NCI-H2171 treated with DMSO at 0.1 percent for 48 hours (cell line): Measurements from ENCODE around the gene CLEC16A.
"Not testable (repeated sequence)": the region's sequence is repeated elsewhere in the genome, so short reads cannot be mapped to it uniquely, and the experiment has no call there.

Experiments
- DNase-seq: peaks from one replicate; lab custom pipeline; 2025; lab: John Stamatoyannopoulos, UW

Gene CLEC16A

DNA sequence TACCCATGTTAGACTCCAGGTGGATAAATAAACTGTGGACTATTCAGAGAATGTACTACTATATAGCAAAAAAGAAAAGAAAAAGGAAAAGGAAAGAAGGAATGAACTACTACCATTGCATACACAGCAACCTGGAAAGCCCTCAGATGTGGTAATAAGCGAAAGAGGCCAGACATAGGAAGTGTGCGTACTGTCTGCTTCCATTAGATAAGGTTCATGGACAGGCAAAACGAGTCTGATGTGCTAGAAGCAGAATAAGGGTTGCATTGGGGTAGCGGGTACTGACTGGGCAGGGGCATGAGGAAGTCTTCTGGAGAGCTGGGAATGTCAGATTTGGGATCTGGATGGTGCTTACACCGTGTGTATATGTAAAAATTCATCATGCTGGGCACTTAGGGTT lies 21.8 kb downstream of the CLEC16A start:
- no peak for DNase-seq

DNA sequence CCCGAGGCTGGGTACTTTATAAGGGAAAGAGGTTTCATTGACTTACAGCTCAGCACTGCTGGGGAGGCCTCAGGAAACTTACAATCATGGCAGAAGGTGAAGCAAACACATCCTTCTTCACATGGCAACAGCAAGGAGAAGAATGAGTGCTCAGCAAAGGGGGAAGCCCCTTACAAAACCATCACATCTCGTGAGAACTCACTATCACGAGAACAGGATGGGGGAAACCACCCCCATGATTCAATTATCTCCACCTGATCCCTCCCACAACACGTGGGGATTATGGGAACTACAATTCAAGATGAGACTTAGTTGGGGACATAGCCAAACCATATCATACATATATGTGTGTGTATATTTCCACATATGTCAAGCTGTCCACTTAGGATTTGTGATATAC lies 22.2 kb downstream of the CLEC16A start:
- not testable (repeated sequence) for DNase-seq

DNA sequence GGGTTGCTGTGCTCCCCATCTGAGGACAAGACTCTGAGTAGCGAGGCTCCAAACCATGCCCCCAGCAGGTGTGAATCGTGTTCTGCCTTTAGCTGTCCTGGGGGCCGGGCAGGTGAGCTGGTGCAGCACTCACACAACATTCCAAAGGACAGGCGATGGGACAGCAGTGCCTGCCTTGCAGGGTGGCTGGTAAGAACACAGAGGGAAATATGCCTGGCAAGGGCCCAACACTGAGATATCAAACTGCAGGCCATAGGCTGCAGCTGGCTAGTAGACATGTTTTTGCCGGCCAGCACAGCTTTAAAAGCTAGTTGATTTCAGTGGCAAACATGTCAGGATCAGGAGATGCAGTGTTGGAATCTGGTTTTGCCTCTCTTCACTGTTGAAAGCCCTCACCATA lies 23.6 kb downstream of the CLEC16A start:
- no peak for DNase-seq

DNA sequence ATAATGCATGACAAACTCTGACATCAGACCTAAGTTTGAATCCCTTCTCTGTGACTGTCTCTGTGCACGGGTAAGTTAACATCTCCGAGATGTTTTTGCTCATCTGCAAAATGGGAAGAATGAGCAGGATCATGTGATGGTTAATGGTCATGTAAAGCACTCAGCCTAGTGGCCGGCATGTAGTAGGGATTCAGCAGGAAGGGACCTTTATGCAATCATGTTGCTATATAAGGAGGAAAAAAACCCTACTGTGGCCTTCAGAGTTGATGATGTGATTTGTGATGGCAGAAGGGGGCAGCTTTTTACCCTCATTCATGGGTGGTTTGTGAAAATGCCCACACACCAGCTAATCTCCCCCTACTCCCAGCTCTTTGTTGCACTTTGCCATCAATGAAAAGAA lies 24.1 kb downstream of the CLEC16A start:
- no peak for DNase-seq

DNA sequence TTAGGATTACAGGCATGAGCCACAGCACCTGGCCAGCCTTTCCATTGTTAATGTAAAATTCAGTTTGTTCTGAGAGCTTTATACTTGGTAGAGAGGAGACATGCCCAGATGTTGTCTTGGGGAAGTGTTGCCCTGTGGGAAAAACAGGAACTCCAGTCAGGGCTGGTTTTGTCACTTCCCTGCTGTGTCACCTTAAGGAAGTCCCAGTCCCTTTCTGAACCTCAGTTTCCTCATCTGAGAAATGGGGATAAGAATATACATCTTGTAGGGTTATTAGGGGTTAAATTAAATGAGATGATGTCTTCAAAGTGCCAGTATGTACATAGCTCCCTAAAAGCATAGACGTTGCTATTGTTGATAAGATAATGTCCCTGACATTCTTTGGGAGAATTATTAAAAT lies 25.3 kb downstream of the CLEC16A start:
- no peak for DNase-seq

DNA sequence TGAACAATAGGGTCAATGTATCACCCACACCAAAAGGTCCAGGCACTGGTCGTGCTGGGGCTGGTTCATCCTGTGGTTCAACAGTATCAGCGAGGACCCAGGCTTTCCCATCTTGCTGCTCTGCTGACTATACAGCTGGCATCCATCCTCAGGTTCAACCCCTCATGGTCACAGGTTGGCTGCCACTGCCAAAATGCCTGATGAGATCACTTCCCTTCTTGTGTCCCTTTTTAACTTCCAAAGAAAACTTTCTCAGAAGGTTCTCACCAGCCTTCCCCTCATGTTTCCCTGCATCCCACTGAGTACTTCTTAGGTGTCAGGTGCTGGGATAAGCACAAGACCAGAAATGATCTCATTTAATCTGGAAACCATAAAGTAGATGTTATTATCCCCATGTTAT lies 25.7 kb downstream of the CLEC16A start:
- no peak for DNase-seq

DNA sequence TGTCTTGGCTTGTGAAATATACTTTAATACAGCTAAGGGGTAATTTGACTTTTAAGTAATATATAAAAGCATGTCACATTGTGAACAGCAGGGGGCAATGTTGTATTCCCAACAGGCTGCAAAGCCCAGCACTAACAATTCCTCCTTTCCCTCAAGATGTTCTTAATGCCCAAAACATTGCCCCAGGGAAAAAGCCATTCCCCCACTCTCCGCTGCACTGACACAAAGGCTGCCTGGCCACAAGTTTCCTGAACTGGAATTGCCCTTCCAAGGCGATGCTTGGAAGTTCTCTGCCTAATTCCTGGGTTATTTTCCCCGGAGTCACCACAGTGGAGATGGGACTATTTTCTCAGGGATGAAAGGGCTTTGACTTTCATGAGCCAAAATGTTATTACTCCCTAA lies 27.2 kb downstream of the CLEC16A start:
- peak; percentile 92 for DNase-seq

DNA sequence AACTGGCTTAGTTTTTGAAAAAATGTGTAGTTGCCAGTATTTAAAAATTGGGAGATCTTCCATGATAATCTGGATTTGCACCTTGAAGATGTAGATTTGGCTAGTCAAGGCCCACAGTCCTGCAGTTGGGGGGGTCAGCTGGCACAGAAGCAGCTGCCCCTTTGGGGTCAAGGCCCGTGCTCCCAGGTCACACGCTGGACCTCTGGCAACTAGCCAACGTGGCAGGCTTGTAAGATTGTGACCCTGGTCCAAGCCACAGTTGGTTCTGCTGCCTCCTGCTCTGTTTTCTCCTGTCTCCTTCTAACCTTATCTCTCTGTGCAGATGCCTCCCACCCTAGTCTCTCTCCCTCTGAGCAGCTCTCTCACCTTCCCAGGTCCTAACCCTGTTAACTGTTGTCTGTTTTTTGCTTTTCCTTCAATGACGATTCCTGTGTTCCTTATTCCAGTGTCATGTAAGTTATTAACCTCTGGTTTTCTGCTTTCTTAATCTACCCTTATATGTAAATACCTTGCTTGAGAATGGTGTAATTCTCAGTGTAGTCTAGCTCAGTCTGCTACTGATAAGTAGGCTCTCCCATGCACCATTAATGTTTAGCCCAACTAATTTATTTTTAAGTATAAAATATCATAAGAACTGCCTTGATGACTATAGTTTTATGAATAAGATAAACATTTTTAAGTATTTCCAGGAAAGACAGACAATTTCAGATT lies 27.9 kb downstream of the CLEC16A start:
- no peak for DNase-seq

DNA sequence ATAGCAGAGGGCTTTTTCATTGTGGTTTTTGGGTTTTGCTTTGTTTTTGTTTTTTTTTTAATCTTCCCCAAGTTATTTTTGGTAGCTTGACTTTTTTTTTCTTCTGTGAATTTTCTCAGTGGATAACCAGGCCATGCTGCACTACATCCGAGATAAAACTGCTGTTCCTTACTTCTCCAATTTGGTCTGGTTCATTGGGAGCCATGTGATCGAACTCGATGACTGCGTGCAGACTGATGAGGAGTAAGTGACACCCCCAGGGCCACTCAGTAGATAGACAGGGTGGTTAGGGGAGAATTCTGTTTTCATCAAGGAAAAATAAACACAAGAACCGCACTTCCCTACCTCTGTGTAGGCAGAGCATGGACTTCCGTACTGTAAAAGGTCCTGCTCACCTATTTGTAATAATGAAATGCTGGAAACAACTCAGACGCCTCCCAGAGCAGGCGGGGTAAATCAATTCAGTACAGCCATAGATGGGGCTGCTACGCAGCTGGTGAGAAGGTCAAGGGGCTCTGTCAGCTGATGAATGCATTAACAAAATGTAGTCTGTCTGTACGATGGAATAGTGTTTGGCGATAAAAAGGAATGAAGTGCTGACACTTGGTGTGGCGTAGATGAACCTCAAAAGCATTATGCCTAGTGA lies 28.6 kb downstream of the CLEC16A start:
- DNase-seq = no peak

DNA sequence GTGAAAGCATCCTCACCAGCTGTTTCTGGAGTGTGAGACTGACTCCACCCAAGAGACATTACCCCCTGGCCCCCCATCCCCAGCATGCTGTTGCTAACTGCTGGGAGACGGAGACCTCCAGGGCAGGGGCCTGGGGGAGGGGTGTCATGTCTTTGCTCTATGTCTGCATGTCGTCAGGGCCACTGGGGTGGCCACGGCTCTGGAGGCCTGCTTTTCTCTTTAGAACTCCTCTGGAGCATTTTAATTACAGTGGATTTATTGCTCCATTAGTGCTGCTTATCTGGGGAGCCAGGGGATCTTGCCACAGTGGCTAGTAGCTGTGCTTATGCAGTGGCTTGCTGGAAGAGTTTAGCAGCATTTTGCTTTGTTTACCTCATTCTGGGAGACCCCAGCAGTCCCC lies 32.3 kb downstream of the CLEC16A start:
- DNase-seq = peak; percentile 58

DNA sequence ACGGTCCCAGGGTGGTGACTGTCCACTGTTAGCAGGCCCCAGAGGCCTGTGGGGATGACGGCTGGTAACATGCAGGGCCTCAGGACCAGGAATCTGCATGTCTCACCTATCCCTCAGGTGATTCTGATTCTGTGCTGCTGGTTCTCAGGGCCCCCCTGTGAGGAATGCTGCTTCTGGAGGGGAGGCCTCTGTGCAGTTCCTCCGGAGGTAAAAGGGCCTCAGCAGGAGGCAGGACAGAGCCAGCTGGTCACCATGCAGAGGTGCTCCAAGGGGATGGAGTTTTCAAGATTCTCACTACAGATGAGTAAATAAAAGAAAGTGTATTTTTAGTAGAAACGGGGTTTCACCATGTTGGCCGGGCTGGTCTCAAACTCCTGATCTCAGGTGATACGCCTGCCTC lies 33.8 kb downstream of the CLEC16A start:
- no peak for DNase-seq

DNA sequence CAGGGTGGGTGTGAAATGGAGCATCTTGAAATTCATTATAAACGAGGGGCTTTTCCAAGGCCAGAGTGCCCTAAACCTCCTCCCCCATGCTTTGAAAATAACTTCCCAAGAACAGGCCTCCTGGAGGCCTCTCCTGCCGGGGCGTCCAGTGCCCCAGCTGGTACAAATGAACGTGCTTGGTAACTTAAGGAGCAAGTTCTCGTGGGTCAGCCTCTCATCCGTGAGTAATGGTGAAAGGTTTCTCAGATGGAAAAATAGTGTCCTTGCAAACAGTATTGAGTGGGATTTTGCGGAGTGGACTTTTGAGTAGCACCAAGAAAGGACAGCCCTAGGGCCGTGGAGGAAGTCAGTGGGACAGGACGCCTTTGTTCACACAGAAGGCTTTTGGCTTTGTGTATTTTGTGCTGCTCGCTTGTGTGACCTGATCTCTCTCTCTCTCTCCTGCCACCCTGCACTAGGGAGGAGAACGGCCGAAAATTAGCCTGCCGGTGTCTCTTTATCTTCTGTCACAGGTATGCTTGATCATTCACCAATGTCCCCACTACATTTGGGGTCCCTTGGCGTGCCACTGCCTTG lies 34.6 kb downstream of the CLEC16A start:
- no peak for DNase-seq

DNA sequence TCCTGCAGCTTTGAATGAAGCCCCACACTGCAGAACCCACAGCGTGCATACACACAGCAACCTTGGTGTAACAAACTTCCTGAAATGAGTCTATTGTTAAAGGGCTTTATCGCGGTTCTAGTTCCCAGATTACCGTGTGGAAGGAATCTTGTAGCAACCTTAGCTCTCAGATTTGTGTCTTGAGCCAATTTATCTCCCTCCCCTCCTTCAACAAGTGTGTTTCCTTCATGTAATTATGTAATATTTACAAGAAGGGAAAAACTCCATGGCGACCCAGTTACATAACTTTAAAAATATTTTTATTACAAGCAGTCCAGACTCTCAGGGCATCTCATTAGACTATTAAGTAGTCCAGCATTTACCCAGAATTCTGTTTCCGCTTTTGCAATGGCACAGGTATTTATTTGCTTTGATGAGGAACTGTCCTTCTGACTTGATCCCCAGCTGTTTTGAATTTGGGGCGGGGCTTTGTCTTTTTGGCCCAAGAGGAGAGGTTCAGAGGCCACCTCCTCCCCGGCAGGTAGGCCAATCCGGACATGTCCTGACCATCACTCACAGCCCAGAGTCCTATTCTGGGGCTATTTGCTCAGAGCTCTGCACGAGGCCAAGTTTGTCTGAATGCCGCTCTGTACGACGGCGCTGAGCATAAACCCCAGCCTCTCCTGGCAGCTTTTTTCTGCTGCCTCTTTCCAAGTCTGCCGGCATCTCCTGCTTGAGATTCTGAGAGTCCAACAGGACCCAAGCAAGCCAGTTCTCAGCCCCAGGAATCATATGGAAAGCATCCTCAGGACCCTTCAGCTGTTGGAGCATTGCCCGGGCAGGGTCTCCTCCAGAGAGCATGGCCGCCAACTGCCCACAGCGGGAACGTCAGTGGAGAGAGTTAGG lies 35.6 kb downstream of the CLEC16A start:
- no peak for DNase-seq

DNA sequence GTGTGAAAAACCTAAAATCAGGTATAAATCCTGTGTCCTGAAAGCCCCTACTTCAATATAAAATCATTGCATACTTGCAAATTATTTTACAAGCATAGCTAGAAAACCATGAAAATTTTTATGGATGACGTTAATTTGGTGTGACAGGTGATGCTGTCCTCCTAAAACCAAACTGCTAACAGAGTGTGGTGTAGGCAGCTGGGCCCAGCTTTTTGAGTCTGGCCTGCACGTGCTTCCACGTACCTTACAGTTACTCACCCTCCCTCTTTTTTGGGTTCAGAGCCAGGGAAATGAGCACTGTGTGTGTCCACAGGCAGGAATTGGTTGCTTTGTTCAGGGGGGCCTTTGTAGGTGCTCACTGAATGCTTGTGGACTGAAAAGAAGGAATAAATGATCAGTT lies 36.4 kb downstream of the CLEC16A start:
- no peak for DNase-seq

DNA sequence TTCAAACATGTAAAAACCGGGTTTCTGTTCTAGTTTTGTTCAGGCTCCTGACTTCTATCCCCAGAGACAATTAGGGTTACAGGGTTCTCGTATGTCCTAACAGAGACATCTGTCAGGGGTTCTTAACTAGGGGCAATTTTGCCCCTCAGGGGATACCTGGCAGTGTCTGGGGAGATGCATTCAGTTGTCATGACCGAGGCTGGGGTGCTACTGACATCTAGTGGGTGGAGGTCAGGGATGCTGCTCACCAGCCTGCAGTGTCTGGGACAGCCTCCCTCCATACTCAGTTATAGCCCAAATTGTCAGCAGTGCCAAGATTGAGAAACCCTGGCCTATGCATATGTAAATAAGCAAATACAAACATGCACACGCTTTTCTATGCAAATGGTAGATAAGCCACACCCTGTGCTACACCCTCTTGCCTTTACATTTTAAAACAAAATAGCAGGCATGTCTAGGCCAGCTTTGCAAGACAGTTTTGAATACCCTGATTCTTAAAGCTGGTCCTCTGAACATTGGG lies 37.4 kb downstream of the CLEC16A start:
- peak; percentile 96 for DNase-seq

DNA sequence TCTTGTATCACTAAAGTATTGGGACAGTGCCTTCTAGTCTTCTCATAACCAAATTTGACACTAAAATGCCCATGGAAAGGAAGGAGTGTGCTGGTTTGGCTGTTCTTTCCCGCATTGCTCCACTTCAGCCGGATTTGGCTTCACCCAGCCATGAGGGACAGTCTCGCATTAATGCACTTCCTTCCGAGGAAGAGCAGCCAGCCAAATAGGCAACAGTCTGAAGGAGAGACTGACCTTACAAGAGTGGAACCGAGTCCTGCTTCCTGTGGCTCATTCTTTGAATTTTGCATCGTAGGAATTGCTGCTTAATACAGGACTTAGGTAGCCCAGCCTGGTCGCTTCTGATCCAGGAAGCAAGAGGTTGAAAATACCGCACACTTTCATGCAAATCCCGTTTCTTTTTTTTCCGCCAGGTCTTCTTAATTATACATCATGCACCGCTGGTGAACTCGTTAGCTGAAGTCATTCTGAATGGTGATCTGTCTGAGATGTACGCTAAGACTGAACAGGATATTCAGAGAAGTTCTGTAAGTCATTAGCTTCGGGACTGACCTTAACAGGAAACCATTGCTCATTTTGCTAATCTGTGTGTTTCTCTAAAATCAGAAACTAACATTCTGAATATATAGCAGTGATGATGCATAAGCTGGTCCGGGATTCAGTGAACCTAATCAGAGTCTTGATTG lies 38.2 kb downstream of the CLEC16A start:
- no peak for DNase-seq

DNA sequence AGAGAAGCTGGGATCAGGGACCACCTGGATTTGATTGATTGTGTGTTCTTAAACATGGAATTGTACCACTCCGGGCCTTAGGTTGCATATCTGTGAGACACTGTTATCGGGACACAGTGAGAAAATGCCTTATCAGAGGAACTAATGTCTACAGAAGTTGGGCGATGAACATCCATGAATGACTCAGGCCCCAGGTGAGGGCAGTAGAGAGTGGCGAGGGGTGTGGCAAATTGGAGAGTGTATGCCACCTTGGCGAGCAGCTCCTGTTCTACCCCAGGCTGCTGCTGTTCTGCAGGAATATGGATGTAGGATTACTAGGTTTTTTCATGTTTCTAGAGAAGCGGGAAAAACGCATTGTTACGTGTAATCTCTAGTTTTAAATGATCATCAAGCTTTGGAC lies 38.8 kb downstream of the CLEC16A start:
- DNase-seq = peak; percentile 45

DNA sequence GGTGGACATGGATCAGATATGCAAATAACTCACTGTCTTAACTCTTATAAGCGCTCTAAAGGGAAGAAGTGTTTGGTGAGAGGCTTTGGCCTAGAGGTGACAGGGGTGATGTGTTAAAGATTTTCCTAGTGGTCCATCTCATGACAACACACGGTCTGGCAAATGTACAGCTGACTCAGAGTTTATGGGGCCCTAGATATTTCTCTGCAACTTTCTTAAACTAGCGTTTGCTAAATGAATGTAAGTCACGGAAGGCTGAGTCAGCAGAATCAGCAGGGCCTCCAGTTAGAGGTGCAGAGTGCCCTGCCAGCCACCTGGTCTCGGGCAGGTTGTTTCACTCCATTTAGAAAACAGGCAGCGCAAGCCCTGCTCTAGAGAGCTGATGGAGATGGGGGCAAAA lies 40.1 kb downstream of the CLEC16A start:
- DNase-seq = peak; percentile 14

DNA sequence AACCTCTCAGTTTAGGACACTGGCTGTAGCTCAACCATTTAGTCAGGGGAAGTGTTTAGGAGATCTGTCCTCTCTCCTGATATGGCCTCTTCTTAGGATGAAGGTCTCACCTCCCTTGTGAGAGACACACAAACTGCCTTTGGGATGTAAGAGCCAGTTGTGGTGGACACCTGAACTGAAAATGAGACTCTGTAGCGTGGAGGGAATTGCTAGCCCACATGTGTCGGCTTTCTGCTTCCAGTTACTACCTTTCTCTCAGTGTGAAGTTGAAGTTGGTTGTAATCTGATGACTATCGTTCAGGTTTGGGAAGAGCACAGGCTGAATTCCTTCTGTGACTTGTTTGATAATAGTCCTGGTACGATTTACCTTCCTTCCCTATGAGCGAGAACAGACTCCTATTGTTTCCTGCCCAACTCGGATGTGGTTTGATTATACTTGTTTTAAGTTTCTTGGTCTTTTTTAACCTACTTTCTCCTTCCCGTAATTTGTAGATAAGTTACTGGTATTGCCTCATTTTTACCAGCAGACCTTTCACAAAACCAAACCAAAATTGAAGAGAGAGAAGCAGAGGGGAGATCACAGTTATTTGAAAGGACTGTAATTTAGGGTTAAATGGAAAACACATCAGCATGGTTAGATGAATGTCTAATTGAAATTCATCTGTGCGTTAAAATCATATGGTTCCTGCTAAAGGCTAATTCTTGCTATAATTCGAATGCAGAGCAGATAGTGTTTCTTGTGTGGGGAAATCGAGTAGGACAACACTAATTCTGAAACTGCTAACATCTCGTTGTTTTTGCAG lies 43.2 kb downstream of the CLEC16A start:
- DNase-seq = no peak

DNA sequence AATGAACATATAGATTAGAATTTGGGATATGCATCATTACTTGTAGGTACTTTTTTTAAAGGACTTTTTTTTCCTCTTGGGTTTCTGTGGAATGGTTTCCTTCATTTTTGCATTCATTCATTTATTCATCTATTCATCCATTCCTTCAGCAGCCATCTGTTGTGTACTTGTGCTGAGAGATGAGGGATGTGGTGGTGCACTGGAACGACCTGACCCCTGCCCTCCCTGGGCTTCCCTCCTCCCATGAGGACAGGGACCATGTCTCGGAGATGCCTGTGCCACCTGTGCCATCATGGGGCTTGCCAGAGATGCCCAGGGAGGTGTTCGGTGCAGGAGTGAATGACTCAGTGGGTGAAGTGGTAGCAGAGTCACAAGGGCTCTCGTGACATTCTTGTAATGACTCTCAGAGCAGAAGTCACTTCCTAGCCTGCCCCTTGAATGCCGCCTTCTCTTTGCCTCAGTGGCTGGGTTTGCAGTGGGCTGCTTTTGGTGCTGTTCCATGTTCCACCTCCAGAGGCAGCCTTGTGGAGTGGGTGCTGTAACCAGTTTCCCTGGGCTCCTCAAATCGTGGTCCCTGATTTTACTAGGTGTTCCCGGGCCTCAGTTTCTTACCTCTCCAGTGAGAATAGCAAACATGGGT lies 43.9 kb downstream of the CLEC16A start:
- DNase-seq = no peak
